ENCODE results near the gene CMTM5. TPM values are rescaled to one million over a fixed set of nuclear protein-coding genes. Genes with fewer than 3 reads are reported as not detected.

Gene CMTM5
- total RNA-seq, 1 donor from 2014 or later: not detected

DNA sequence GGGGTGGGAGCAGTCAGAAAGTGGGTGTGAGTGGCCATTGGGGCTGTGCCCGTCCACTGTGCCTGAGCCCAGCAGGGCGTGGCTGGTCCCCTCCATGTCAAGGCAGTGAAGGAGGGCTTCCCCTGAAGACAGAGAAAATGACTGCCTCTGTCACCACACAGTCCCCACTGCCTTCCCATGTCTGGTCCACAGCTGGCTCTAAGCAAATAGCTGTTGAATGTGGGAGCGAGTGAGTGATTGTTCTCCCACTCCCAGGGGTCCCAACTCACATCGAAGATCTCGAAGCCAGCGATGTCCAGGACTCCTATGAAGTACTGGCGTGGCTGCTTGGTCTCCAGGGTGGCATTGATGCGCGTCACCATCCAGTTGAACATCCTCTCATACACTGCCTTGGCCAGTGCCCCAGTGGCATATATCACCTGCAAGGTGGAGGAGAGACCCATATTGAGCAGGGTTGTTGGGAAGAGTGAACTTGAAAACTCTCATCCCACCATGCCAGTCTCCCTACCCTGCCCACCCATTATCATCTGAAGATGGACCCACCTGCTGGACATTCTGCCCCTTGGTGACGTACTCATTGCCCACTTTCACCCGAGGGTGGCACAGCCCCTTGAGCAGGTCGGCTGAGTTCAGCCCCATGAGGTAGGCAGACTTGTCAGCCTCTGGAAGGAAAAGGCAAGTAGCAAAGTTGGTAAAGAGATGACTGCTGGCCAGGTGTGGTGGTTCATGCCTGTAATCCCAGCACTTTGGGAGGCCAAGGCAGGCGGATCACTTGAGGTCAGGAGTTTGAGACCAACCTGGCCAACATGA is 52.0 kb downstream of the CMTM5 start:
- Mint-ChIP-seq H3K4me1 (no peaks in the 10 kb centered on the region), H3K27me3 (ENCODE audit: low read depth) (peaks cover 39% of the 10 kb centered on the region), H3K9me3 (no peaks in the 10 kb centered on the region), H3K36me3 (no peaks in the 10 kb centered on the region), H3K27ac (no peak overlapping the region), H3K4me3 (no peak overlapping the region)
- TF ChIP-seq, protein P1, sequence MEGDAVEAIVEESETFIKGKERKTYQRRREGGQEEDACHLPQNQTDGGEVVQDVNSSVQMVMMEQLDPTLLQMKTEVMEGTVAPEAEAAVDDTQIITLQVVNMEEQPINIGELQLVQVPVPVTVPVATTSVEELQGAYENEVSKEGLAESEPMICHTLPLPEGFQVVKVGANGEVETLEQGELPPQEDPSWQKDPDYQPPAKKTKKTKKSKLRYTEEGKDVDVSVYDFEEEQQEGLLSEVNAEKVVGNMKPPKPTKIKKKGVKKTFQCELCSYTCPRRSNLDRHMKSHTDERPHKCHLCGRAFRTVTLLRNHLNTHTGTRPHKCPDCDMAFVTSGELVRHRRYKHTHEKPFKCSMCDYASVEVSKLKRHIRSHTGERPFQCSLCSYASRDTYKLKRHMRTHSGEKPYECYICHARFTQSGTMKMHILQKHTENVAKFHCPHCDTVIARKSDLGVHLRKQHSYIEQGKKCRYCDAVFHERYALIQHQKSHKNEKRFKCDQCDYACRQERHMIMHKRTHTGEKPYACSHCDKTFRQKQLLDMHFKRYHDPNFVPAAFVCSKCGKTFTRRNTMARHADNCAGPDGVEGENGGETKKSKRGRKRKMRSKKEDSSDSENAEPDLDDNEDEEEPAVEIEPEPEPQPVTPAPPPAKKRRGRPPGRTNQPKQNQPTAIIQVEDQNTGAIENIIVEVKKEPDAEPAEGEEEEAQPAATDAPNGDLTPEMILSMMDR (IDR thresholded peaks at IDR 0.05; ENCODE audit: unreplicated experiment): no peak
- no peak for DNase-seq (ENCODE audit: low spot score in 2 of 2, unreplicated experiment in 2 of 2)

Small RNA genes within 50 kb of the gene (microRNA-seq; reads per million reads assigned to microRNA genes)
- gene MIR208A: 1.2 reads per million
- gene MIR208B: 71.5 reads per million, percentile 60 among the genes with 10 or more reads in this experiment

Other genes with a start within 250 kb of the CMTM5 start
- 52.5 to 62.3 TPM (median 58.7 TPM) in 3 replicates for gene SLC7A8, start 193.4 kb upstream of the CMTM5 start, total RNA-seq
- gene RNF212B, start 139.1 kb upstream of the CMTM5 start, total RNA-seq: not detected in 3 replicates
- 11.9 to 14.4 TPM (median 13.7 TPM) in 3 replicates for gene HOMEZ, start 90.9 kb upstream of the CMTM5 start, total RNA-seq
- gene PPP1R3E, start 74.2 kb upstream of the CMTM5 start, total RNA-seq: 9.3 to 11.5 TPM (median 10.7 TPM) in 3 replicates
- gene BCL2L2, start 70.2 kb upstream of the CMTM5 start, total RNA-seq: 27.1 to 30.1 TPM (median 27.9 TPM) in 3 replicates
- 354 to 362 TPM (median 361 TPM) in 3 replicates for gene PABPN1, start 55.6 kb upstream of the CMTM5 start, total RNA-seq
- 47.7 to 50.5 TPM (median 49.0 TPM) in 3 replicates for gene SLC22A17, start 24.2 kb upstream of the CMTM5 start, total RNA-seq
- gene EFS, start 11.9 kb upstream of the CMTM5 start, total RNA-seq: 76.8 to 82.1 TPM (median 81.2 TPM) in 3 replicates
- not detected in 3 replicates for gene IL25, start 4.2 kb upstream of the CMTM5 start, total RNA-seq
- gene MYH6, start 31.2 kb downstream of the CMTM5 start, total RNA-seq: not detected in 3 replicates
- gene MYH7, start 58.6 kb downstream of the CMTM5 start, total RNA-seq: not detected in 3 replicates
- 49.9 to 51.2 TPM (median 51.2 TPM) in 3 replicates for gene NGDN, start 92.7 kb downstream of the CMTM5 start, total RNA-seq
- gene ZFHX2, start 174.7 kb downstream of the CMTM5 start, total RNA-seq: 9.8 to 14.4 TPM (median 13.7 TPM) in 3 replicates
- 13.9 to 17.7 TPM (median 15.2 TPM) in 3 replicates for gene THTPA, start 179.2 kb downstream of the CMTM5 start, total RNA-seq
- 268 to 271 TPM (median 269 TPM) in 3 replicates for gene AP1G2, start 190.7 kb downstream of the CMTM5 start, total RNA-seq
- gene JPH4, start 201.7 kb downstream of the CMTM5 start, total RNA-seq: 6.4 to 7.4 TPM (median 7.3 TPM) in 3 replicates